Measurements from ENCODE around the gene CLDND1.
A peak's percentile ranks its signal among the peaks of the same experiment; 100 is the strongest.

Gene CLDND1

GRCh38 chr3:98551754-98552153 is 29.1 kb upstream of the CLDND1 start:
- DNase-seq (ENCODE audit: low spot score) = no peak
- in situ Hi-C loops (cut with MboI; ENCODE audit: low sequenced_read_pairs, unreplicated experiment) = no loop called here

GRCh38 chr3:98551236-98551635 is 28.5 kb upstream of the CLDND1 start:
- TF ChIP-seq CTCF (IDR thresholded peaks at IDR 0.05; ENCODE audit: borderline replicate concordance, control extremely low read depth, extremely low read depth, insufficient read depth, missing control alignments) = no peak
- in situ Hi-C loops (cut with MboI; ENCODE audit: low sequenced_read_pairs, unreplicated experiment) = no loop called here
- DNase-seq (ENCODE audit: low spot score) = no peak

More at GRCh38 chr3:98551754-98552153, 29.1 kb upstream of the CLDND1 start:
- no peak for TF ChIP-seq CTCF (IDR thresholded peaks at IDR 0.05; ENCODE audit: borderline replicate concordance, control extremely low read depth, extremely low read depth, insufficient read depth, missing control alignments)

GRCh38 chr3:98550833-98551232 is 28.1 kb upstream of the CLDND1 start:
- no peak for DNase-seq (ENCODE audit: low spot score)
- in situ Hi-C loops (cut with MboI; ENCODE audit: low sequenced_read_pairs, unreplicated experiment) = no loop called here
- TF ChIP-seq CTCF (IDR thresholded peaks at IDR 0.05; ENCODE audit: borderline replicate concordance, control extremely low read depth, extremely low read depth, insufficient read depth, missing control alignments) = no peak

- in situ Hi-C loops (cut with MboI; ENCODE audit: low sequenced_read_pairs, unreplicated experiment) = no loop called here
- no peak for DNase-seq (ENCODE audit: low spot score)
- TF ChIP-seq CTCF (IDR thresholded peaks at IDR 0.05; ENCODE audit: borderline replicate concordance, control extremely low read depth, extremely low read depth, insufficient read depth, missing control alignments) = no peak
Measured at GRCh38 chr3:98548544-98548943, 25.8 kb upstream of the CLDND1 start.

- peak; percentile 35 for DNase-seq (ENCODE audit: low spot score)
- no peak for TF ChIP-seq CTCF (IDR thresholded peaks at IDR 0.05; ENCODE audit: borderline replicate concordance, control extremely low read depth, extremely low read depth, insufficient read depth, missing control alignments)
- in situ Hi-C loops (cut with MboI; ENCODE audit: low sequenced_read_pairs, unreplicated experiment) = no loop called here
Measured at GRCh38 chr3:98545940-98546339, 23.2 kb upstream of the CLDND1 start.

GRCh38 chr3:98542623-98543022 is 19.9 kb upstream of the CLDND1 start:
- TF ChIP-seq CTCF (IDR thresholded peaks at IDR 0.05; ENCODE audit: borderline replicate concordance, control extremely low read depth, extremely low read depth, insufficient read depth, missing control alignments) = no peak
- DNase-seq (ENCODE audit: low spot score) = no peak
- in situ Hi-C loops (cut with MboI; ENCODE audit: low sequenced_read_pairs, unreplicated experiment) = no loop called here

GRCh38 chr3:98541695-98542094 is 19.0 kb upstream of the CLDND1 start:
- TF ChIP-seq CTCF (IDR thresholded peaks at IDR 0.05; ENCODE audit: borderline replicate concordance, control extremely low read depth, extremely low read depth, insufficient read depth, missing control alignments) = no peak
- no peak for DNase-seq (ENCODE audit: low spot score)
- in situ Hi-C loops (cut with MboI; ENCODE audit: low sequenced_read_pairs, unreplicated experiment) = no loop called here

Measured in GM13976 (cell line).